T-helper 2 cell (primary cell): ENCODE measurements around the gene CRADD.
A peak's percentile ranks its signal among the peaks of the same experiment; 100 is the strongest.
"Not testable (repeated sequence)": the region's sequence is repeated elsewhere in the genome, so short reads cannot be mapped to it uniquely, and the experiment has no call there.

Source experiments
- DNase-seq, 5 experiments: peaks; one replicate each; pipeline versions ENCODE4 v3.0.0 to v3.0.0-alpha.2; 2012 to 2022

CRADD gene

DNA sequence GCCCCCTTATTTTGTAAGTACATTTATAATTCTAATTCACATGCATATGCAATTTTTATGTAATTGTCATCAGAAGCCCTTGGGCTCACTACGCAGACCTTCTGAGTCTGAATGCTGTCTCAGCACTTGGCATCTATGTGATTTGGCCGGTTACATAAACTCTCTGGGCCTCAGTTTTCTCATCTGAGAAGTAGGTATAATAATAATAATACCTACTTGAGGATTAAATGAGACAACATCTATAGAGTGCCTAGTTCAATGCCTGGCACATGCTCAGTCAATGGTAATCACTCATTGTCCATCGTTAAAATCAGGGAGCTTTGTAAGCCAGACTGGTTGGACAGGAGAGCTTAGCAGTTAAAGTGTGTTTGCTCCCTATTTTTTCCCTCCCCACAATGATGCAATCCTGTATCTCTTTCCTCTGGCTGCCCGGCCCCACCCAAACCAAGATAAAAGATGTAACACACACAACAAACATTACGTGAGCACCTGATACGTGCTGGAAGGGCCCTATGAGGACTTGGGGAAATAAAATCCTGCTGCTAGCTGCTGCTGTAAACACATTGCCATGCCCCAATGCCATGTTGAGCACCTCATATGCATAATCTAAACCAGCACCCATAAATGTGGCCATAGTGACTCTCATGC, 235.0 kb downstream of the CRADD start:
- DNase-seq: no peak

- DNase-seq: no peak
Observed at GRCh38 chr12:93913845-93914244, 236.7 kb downstream of the CRADD start.

DNA sequence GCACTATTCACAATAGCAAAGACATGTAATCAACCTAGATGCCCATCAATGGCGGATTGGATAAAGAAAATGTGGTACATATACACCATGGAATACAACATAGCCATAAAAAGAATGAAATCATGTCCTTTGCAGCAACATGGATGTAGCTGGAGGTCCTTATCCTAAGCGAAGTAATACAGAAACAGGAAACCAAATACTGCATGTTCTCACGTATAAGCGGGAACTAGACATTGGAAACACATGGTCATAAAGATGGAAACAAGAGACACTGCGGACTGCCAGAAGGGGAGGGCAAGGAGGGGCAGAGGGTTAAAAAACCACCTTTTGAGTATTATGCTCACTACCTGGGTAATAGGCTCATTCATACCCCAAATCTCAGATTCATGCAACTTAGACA, 237.1 kb downstream of the CRADD start:
- DNase-seq: no peak

DNA sequence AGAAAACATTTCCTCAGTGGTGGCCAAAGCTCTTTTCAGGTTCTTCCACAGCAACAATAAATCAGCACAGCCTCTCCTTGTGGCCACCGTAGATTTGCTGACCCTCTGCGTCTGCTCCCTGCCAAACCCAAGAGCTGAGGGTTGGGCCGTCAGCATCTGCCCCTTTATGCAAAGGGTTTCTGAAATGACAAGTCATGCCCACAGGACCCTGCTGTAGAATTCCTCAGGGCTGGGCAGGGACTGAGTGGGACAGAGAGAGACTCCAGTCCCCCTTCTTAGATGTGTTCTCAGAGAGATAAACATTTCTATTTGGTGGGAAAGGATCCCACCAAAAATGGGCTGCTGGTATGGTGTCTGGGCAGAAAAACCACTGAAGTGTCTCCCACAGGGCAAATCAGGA, 238.2 kb downstream of the CRADD start:
- DNase-seq: no peak

DNA sequence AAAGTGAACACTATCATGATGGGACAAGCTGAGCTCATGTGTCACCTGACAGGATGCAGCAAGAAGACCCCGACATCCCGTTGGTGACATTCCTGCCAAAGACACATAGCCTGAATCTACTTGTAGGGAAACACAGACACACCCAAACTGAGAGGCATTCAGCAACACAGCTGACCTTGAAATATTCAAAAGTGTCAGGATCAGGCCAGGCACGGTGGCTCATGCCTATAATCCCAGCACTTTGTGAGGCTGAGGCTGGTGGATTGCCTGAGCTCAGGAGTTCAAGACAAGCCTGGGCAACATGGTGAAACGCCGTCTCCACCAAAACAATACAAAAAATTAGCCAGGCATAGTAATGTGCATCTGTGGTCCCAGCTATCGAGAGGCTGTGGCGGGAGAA, 239.2 kb downstream of the CRADD start:
- DNase-seq: no peak

GRCh38 chr12:93918262-93918661, 241.1 kb downstream of the CRADD start:
- no peak for DNase-seq

- no peak for DNase-seq
Observed at GRCh38 chr12:93918900-93919299, 241.7 kb downstream of the CRADD start.

DNA sequence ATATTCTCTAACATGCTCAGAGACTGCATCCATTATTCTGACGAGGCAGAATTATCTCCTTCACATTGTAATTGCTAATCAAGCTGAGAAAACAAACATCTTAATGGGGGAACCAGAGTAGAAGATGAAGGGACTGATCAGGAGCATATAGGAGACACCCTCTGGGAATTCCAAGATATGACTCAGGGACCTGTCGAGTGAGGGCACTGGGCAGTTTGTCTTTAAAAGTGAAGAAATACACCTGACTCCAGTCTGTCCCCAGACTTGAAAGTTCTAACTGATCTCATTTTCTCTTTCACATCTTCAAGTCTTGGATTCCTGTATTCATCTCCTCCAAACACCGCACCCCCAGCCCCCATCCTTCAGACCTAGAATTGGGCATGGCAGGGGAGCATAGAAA, 244.3 kb downstream of the CRADD start:
- no peak for DNase-seq

- no peak for DNase-seq
Observed at GRCh38 chr12:93922583-93923006, 245.4 kb downstream of the CRADD start.

DNA sequence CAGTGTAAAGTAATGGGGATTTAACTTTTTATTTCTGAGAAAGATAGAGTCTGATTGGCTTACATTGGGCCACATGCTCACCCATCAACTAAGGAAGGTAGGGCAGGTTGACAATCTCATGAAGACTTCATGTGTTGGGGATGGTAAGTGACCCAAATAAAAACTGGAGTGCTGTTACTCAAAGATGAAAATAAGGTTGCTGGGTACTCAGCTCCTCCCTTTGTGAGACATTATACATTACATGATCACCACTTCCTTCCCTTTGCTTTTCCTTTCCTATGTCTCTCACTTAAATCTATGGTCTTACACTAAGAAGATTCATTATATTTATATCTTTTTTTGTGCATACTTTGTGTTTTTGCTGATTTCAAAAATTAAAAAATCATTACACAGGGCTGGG, 247.2 kb downstream of the CRADD start:
- peak in 1 of 5 experiments; percentile 19 for DNase-seq

GRCh38 chr12:93925585-93926205, 248.5 kb downstream of the CRADD start:
- DNase-seq: no peak

DNA sequence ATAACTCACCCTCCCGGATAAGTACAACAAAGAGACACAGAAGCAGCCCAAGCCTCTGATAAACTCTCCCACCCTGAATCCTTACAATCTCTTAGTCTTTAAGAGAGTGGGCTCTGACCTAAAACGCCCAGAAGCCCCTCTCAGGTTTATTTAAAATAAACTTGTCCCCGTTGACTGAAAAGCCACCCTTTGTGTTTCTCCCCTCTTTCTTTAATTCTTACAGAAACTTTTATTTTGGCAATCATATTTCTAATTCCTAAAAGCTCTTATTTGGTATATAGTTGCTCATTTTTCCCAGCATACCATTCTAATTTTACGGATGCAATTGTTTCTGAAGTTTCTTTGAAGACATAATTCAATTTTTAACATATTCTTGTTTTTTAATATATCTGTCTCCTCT, 249.1 kb downstream of the CRADD start:
- no peak for DNase-seq

DNA sequence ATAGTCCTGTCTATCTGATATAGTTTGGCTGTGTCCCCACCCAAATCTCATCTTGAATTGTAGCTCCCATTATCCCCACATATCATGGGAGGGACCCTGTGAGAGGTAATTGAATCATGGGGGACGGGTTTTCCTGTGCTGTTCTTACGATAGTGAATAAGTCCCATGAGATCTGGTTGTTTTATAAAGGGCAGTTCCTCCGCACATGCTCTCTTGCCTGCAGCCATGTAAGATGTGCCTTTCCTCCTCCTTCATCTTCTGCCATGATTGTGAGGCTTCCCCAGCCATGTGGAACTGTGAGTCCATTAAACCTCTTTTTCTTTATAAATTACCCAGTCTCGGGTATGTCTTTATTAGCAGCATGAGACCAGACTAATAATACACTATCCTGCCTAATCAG, 251.9 kb downstream of the CRADD start:
- not testable (repeated sequence) for DNase-seq

GRCh38 chr12:93937812-93938211, 260.6 kb downstream of the CRADD start:
- no peak for DNase-seq

- DNase-seq: no peak
Observed at GRCh38 chr12:93938317-93938716, 261.1 kb downstream of the CRADD start.

GRCh38 chr12:93938931-93939330, 261.8 kb downstream of the CRADD start:
- no peak for DNase-seq

- no peak for DNase-seq
Observed at GRCh38 chr12:93939641-93940325, 262.6 kb downstream of the CRADD start.

DNA sequence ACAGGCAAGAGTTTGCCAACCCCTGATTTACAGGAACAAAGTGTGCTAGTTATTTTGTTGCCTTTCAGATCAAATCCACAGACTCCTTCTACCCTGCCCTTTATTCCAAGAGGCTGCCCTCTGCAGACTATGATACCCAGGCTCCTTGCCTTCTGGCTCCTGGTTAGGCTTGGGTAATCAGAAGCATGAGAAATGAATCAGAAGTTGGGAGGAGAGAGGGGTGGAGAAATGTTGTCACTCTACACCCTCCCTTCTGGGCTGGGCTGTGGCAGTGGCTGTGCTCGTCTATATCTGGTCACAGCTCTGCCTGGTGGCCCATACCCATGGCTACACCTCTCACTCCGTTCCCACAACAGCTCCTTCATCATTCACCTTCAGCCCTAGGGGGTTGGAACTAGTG, 266.6 kb downstream of the CRADD start:
- no peak for DNase-seq

- no peak for DNase-seq
Observed at GRCh38 chr12:93944201-93944600, 267.0 kb downstream of the CRADD start.
